Peyer's patch (tissue), 4 donors: ENCODE data around the gene MFAP4.

Experiments used
- CTCF ChIP-seq, 6 experiments: fragments of 450-650 bp in 4 of 6; fragments of 200-600 bp in 2 of 6; sonication (generic) in 1 of 6; IDR thresholded peaks; one replicate each; pipeline ENCODE4 v1.5.1; 2017 to 2019; ENCODE audit warnings: antibody characterized with exemption in 6 of 6, mild to moderate bottlenecking in 3 of 6, moderate library complexity in 1 of 6
- POLR2A ChIP-seq, 2 donors: fragments of 450-650 bp; IDR thresholded peaks; one replicate each; pipeline ENCODE4 v1.5.1; 2017; ENCODE audit warnings: antibody characterized with exemption in 2 of 2, mild to moderate bottlenecking in 2 of 2, moderate library complexity in 2 of 2

GRCh38 chr17:19433727-19434340, 46.8 kb upstream of the MFAP4 start:
- no peak for TF ChIP-seq CTCF (IDR thresholded peaks at IDR 0.05)
- TF ChIP-seq POLR2A (IDR thresholded peaks at IDR 0.05), result no peak
